ENCODE measurements around the gene CALU.

GRCh38 chr7:128795129-128795528, 56.0 kb downstream of the CALU start:
- TF ChIP-seq POLR2A (IDR thresholded peaks at IDR 0.05), result no peak
- TF ChIP-seq CTCF (IDR thresholded peaks at IDR 0.05), result no peak
